Muscle of back (tissue), 11 donors: ENCODE data around the gene FGF6. TPM values are rescaled to one million over a fixed set of nuclear protein-coding genes. Genes with fewer than 3 reads are reported as not detected.
"Not testable (repeated sequence)": the region's sequence is repeated elsewhere in the genome, so short reads cannot be mapped to it uniquely, and the experiment has no call there.

ENCODE experiments used
- DNase-seq, 3 donors: peaks; one replicate each; pipeline versions ENCODE4 v3.0.0 to v3.0.0-alpha.2; 2013
- polyA plus RNA-seq, 10 donors: library from polyadenylated mRNA; unstranded; fragments of 120-200 nt; gene quantifications; one replicate each; pipeline ENCODE4 v1.2.1, GENCODE V29; 2013; ENCODE audit not compliant: insufficient read length in 10 of 10

FGF6 gene
- polyA plus RNA-seq, 10 donors, result 15.4 to 61.1 (median 30.1) TPM

DNA sequence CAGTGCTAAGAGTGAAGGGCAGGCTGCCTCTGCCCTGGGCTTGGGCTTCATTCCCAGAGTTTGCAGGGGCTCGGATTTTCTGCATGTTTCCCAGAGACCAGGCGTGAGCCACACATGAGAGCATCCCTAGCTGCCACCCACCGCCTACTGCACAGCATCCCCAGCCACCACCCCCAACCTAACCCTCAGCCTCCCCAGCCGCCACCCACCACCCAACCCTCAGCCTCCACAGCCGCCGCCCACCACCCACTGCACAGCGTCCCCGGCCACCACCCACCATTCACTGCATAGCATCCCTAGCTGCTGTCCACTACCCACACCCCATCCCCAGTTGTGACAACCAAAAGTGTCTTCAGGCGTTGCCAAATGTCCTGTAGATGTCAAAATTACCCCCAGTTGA, 22.6 kb downstream of the FGF6 start:
- DNase-seq, result no peak

DNA sequence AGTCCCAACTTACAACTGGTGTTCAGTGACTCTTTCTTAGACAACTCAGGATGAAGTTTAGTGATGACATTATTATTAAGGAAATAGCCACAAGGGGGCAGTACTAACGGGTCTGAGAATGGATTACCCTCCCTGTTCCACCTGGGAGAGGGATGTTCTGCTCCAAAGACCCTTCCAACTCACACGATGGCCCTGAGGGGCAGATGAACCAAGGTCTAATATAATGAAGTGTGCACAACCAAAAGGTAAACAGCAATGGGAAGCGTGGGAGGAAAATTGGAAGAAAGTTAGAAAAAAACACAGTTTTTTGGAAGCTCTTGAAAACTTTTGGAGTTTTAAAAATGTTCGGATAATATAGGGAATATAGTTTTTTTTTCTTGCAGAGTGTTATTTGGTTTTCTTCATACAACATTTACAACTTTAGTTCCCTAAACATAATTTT, 24.0 kb downstream of the FGF6 start:
- DNase-seq, result peak in 1 of 3 donors; percentile 49

DNA sequence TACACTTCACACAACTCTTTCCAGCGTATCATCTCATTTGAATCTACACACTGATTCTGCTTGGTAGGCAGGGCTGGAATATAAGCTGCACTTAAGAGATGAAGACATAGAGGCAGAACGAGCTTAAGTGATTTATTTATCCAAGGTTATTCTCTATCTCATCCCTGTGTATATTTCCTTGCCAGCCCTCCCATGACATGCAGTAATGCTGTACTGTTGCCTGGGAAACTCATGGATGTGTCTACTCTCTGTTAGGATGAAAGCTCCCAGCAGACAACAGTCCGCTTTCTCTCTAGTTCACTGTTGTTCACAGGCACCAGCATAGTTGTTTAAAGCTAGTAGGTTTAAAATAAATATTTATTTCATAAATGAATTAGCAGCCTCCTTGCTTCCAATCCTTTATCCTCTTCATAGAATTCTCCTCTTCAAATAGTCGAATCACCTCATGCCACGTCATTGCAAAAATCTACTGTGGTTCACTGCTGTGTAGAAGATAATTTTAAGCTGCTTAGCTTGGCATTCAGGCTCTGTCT, 25.4 kb downstream of the FGF6 start:
- DNase-seq, result no peak

- DNase-seq, result no peak
Observed at GRCh38 chr12:4418913-4419312, 26.7 kb downstream of the FGF6 start.

GRCh38 chr12:4417936-4418335, 27.7 kb downstream of the FGF6 start:
- no peak for DNase-seq

DNA sequence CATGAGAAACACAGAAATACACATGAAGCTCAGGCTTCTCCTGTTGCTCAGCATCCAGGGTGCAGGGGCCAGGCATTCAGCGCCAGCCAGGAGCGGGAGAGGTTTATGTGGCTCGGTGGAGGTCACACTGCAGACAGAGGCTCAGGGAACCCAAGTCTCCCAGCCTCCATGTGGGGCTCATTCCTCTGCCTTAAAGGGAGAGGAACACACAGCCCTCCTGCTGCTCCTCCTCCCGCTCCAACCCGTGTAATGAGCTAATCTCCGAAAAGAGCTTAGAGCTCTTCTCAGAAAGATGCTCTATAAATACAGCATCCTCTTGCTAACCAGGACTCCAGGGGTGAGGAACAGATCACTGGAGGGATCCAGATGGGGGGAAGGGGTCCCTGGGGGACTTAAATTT, 28.2 kb downstream of the FGF6 start:
- no peak for DNase-seq

GRCh38 chr12:4416276-4416675, 29.3 kb downstream of the FGF6 start:
- DNase-seq, result no peak

- DNase-seq, result no peak
Observed at GRCh38 chr12:4412465-4412864, 33.1 kb downstream of the FGF6 start.

- no peak for DNase-seq
Observed at GRCh38 chr12:4412056-4412455, 33.6 kb downstream of the FGF6 start.

DNA sequence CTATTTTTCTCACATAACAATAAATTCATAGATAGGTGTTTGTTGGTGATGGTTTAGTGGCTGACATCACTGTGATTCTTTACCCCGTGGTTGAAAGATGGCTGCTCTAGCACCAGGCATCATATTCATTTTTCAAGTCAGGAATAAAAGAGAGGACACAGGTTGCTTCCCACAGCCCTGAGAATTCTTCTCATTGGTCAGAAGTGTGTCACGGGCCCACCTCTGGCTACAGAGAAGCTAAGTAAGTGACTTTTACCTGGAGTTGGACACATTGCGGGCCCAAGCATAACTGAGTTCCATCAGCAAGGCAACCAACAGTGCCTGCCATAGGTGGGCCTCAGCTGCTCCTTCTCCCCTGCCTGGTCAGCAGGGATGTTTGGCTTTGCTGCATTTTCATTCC, 38.5 kb downstream of the FGF6 start:
- DNase-seq, result no peak

GRCh38 chr12:4404877-4405637, 40.6 kb downstream of the FGF6 start:
- DNase-seq, result not testable (repeated sequence)

DNA sequence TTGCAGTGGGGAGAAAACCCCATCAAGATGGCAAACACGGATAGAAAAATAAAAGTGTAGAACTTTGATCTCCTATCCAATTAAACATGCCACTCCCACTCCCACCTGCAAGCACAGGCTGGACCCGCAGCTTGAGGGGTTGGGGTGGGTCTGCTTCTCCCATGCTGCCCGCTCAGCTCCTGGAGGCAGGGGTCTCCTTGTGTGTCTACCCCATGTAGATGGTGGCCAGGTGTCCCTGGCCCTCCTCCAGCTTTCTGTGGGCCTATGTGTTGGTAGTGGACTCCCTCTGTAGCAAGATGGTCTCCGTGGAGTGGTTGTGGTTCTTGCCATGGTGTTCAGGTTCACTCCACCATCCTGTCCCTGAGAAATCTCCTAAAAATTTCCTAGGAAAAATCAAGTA, 42.6 kb downstream of the FGF6 start:
- no peak for DNase-seq

- DNase-seq, result no peak
Observed at GRCh38 chr12:4401117-4401516, 44.5 kb downstream of the FGF6 start.

GRCh38 chr12:4395818-4396217, 49.8 kb downstream of the FGF6 start:
- no peak for DNase-seq

GRCh38 chr12:4393211-4393610, 52.4 kb downstream of the FGF6 start:
- DNase-seq, result no peak

GRCh38 chr12:4392223-4392742, 53.3 kb downstream of the FGF6 start:
- peak in 1 of 3 donors; percentile 25 for DNase-seq

GRCh38 chr12:4388662-4389061, 57.0 kb downstream of the FGF6 start:
- no peak for DNase-seq

- DNase-seq, result no peak
Observed at GRCh38 chr12:4388032-4388431, 57.6 kb downstream of the FGF6 start.

DNA sequence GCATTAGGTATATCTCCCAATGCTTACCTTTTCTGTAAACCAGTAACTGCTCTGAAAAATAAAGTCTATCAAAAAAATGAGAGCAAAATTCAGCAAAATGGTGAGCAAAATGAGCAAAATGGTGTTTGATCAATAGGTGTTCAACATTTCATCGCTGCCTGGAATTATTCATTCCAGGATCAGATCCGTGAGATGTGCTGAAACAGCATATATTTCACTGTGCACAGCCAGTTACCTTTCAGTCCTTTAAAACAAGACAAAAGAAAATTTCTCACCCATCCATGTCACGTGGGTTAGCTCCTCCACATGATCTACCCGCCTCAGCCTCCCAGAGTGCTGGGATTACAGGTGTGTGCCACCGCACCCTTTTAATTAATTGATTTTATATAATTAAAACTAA, 58.0 kb downstream of the FGF6 start:
- no peak for DNase-seq

GRCh38 chr12:4386801-4387200, 58.8 kb downstream of the FGF6 start:
- DNase-seq, result no peak
